ENCODE results near the gene SPATA21.
"Not testable (repeated sequence)": the region's sequence is repeated elsewhere in the genome, so short reads cannot be mapped to it uniquely, and the experiment has no call there.

The SPATA21 gene

DNA sequence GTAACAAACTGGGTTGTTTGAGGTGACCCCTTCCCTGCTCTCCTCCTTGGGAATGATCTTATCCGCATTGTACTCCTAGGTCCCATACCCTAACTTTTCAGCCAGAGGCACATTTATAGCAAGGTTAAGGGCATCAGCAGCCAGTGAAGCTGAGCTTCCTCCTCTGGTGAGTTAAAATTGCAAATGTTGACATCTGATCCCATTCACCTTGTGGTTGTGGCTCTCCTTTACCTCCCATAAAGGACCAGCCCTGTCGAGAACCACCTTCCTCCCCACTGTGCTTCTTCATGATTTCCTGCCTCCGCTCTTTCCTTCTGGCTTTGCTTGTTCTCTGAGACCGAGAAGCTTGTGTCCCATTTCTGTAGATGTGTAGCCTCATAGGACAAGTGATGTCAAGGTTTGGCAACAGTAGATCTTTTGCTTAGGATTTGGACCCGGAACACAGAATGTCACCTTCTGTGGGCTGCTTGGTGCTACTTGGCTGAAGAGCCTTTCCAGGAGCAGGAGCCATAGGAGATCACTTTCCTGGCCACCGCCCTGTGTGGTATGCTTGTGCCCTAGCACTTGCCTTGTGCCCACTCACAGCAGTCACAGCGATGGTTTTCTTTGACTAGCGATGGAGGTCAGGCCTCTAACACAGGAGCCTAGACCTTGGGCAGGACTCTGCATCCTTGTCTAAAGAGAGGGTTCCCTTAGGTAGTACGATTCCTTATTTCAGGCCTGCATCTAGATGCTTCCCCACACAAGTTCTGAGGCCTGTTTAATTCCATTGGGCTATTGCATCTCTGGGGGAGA is 51.4 kb downstream of the SPATA21 start:
- no peak for DNase-seq (ENCODE audit: low read depth, low spot score)

DNA sequence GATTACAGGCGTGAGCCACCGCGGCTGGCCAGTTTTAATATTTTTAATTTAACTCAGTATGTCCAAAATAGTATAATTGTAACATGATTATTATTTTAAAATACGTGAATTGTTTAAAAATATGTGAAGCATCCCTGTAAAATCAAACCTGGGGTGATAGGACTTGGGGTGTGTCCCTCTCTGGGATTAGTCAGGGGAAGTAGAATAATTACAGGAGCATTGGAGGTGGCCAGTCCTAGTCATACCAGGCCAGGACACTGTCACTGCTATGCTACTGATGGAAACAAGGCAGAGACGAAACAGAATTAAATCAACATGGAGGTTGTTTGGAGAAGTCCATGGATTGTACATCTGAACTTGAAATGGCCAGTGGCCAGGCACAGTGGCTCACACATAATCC is 53.3 kb downstream of the SPATA21 start:
- no peak for DNase-seq (ENCODE audit: low read depth, low spot score)

DNA sequence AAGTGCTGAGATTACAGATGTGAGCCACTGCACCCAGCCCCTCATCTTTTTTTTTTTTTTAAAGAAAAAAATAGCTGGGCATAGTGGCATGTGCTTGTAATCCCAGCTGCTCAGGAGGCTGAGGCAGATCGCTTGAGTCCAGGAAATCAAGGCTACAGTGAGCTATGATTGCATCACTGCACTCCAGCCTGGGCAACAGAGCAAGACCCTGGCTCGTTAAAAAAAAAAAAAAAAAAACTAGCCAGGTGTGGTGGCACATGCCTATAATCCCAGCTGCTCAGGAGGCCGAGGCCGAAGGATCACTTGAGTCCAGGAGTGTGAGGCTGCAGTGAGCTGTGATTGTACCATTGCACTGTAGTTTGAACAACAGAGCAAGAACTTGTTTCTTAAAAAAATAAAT is 56.4 kb downstream of the SPATA21 start:
- DNase-seq (ENCODE audit: low read depth, low spot score): no peak

DNA sequence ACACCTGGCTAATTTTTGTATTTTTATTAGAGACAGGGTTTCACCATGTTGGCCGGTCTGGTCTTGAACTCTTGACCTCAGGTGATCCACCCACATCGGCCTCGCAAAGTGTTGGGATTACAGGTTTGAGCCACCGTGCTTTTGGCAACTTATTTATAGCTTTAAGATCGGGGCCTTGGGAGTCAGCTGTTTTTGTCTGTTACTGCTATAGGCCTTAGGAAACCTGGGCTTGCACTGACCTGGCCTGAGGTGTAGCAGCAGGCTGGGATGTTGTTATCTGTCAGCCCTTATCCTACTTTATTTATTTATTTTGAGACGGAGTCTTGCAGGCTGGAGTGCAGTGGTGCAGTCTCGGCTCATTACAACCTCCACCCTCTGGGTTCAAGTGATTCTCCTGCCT is 58.8 kb downstream of the SPATA21 start:
- no peak for DNase-seq (ENCODE audit: low read depth, low spot score)

DNA sequence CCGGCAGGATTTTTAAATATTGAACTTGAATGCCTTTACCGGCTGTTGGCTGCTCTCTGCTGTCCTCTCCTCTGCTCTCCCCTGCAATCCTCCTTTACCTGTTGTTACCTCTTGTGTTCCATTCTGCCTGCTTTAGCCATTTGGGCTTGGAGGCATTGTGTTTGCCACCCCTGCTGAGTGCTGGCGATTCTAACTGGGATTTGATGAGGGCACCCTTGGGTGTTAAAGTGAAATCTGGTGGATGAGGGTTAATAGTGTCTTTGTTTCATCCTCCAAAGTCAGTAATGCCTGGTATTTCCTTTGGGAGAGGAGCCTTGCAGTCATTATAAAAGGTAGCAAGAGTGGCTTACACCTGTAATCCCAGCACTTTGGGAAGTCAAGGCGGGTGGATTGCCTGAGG is 60.3 kb downstream of the SPATA21 start:
- DNase-seq (ENCODE audit: low read depth, low spot score): no peak

DNA sequence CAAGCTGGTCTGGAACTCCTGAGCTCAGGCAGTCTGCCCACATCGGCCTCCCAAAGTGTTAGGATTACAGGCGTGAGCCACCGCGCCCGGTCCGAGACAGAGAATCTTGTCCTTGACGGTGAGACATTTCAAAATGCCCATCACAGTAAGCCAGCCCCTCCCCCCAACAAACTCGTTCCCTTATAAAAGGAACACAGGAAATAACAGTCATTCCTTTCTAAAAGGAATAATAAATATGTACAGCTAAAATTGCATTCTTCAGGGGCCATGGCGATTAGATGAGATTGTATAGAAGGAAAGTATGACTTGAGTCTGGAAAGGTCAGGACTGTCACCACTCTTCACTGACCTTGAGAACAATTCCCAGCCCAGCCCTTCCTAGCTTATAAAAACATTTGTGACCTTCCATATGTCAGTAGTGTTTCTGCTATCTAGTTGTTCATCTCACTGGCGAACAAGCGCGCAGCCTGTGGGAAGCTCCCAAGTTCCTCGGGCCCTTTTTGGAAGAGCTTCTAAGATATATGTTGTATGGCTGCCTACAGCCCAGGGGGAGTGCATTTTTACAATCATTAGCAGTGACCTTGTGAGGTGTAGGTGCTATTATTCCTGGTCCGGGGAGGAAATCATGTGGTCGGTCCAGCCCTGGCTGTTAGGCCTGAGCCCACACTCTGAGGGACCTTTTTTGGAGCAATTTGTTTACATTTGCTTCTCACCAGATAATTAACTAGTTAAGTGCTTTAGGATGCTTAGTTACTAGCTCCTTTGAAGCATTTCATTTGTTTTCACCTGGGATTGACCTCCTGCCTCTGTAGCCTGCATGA is 61.5 kb downstream of the SPATA21 start:
- peak; percentile 47 for DNase-seq (ENCODE audit: low read depth, low spot score)

DNA sequence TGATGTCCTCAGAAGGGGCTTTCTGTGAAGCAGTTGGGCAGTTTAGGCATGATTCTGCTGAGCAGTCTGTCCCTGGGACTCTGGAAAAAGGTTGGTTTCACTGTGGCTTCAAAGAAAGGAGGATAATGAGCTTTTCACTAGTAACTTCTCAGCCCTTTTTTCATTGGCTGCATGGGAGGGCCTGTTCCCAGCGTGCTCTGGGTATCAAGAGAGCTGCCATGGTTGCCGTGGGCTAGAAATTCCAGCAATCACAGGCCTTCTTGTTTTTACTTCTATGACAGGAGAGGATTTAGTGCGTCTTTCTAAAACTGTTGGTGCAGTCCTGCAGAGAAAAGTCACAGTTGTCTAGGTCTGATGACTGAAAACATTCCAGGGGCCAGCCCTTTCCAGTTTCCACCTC is 63.0 kb downstream of the SPATA21 start:
- no peak for DNase-seq (ENCODE audit: low read depth, low spot score)

DNA sequence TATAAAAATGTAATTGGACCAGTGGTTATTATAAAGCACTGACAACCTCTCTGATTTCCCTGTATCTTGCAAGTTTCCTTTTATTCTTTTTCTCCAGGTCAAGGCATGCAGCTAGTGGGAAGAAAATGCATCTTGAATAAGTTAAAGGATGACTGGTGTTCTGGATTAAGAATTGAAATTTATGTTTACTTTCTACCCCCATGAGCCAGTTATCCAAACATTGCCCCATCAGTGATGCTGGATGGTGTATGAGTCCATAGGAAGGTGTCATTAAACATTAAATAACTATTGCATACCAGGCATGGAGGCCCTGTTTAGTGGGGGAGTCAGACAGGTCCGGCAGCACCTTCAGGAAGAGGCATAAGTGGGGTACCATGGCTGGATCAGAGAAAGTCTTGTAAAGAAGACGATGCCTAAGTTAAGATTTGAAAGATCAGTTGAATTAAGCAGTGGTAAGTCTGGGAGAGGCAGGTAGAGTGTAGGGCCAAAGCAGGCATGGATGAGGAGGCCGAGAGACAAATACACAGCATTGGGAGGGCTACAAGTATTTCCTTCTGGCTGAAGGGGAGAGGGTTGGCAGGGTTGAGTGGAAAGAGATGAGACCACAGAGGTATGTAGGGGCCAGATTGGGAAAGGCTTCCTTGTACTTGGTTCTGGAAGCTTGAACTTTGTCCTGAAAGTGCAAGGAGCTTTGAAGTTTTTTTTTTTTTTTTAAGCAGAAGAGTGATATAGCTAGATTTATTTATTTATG is 64.5 kb downstream of the SPATA21 start:
- DNase-seq (ENCODE audit: low read depth, low spot score): no peak

DNA sequence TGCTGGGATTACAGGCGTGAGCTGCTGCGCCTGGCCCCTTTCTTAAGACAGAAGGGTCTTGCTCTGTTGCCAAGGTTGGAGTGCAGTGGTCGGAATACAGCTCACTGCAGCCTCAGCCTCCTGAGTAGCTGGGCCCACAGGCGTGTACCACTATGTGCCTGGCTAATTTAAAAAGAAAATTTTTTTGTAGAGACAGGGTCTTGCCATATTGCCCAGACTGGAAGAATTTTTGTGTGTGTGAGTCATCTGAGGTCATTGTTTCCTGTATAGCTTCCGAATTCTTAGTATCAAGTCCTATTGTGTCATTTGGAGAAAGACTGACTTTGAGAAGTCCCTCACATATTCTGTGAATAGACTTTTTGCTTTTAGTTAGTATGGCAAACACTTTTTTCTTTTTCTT is 65.5 kb downstream of the SPATA21 start:
- peak; percentile 26 for DNase-seq (ENCODE audit: low read depth, low spot score)

DNA sequence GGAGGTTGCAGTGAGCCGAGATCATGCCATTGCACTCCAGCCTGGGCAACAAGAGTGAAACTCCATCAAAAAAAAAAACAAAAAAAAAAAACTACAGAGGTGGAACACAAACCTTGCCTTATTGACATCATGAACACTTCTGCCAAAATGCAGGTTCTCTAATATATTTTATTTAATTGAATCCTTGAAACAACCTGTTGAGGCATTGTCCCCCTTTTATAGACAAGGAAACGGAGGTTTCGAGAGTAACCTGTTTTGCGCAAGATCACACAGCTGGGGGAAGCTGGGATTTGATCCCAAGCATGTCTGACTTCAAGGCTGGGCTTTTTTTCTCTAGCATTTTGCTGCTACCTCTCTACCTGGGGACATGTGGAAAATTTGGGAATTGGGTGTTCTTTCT is 67.4 kb downstream of the SPATA21 start:
- no peak for DNase-seq (ENCODE audit: low read depth, low spot score)

DNA sequence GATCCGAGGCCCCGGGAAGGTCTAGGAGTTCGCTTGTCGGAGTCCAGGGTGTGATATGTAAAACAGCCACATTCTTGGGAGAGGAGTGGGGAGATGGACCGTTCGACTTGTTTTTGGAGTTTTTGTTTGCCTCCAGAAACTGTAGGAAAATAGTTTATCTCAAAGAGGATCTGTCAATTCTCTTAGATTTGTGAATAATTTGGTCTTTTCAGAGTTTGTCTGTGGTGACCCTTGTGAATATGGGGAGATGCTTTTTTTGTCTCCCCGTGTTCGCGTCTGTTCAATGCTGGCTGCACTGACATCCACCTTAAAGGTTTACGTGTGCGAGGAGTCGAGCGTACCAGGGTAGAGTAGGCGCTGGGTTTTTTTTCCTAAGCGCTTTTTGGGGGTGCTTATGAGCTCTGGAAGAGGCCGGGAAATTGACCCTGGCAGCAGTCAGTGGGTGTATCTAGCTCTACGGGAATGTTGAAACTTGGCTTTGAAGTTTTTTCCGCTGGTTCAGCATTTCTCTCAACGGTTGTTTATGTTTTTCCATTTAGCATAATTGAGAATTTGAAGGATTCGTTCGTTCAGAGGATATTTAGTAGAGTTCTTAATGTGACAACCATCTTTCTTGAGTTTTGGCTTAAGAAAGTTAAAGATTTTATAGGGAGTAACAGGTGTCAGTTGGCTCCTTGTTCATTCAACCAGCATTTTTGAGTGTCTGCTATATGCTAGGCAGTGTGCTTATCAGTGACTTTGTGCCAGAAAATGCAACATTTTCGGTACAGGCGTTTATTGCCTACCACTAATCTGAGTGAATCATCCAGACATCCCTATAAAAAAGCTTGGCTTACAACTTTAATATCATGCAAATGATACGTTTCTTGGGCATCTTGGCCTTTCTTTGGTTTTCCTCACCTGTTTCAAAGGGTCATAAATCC is 69.0 kb downstream of the SPATA21 start:
- DNase-seq (ENCODE audit: low read depth, low spot score): peak; percentile 24

DNA sequence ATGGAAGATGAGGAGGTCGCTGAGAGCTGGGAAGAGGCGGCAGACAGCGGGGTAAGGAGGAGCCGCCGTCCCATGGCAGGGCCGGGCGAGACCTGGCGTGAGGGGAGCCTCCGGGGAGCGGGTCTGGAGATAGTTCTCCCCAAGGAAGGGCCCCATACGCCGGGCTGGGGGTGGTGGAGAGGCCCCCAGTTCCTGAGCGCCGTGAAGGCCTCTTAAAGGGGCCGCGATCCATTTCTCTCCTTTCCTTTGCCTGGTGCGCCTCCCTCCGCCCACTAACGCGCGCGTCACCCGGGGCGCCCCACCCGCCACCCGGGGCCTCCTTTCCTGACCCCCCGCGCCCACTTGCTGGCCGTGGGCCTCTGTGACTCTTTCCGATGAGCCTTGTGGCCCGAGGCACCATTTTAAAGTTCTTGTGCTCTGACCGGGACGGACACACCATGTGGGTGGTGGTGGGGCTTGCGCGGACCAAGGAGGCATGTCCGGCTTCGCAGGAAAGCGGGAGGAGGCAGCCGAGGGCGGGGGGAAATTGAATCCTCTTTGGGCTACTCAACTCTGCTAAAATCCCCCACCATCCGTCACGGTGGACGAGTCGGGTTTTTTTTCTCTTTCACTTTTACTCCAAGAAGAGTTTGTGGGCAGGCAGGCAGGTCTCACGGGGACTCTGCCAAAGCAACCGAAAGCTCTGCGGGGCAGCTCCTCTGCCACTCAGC is 69.8 kb downstream of the SPATA21 start:
- peak; percentile 92 for DNase-seq (ENCODE audit: low read depth, low spot score)

DNA sequence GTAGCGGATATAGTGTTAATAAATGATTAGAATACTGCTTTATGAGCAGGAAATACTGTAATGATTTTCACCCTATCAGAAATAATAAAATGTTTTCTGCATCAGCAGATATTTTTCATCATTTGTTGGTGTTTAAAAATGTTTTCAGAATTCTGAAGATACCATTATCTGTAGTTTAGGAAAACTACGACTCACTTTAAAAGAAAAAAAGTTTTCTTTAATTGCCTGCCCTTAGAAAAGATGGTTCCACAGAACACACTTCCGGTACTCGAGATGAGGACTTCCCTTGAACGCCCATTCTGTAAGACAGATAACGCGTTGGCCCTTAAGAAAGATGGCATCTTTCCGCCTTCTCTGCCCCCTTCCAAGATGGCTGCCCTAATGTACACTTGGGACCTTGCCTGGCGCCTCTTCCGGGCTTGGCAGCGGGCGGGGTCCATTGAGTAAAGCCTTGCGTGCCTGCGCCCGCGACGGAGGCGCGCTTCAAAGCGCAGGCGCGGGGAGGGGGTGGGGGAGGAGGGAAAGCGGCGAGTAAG is 70.4 kb downstream of the SPATA21 start, which contains the start of gene SZRD1:
Gene SZRD1 (plus strand): TSS at position 521 of the 536 bp plus-strand sequence. CDS start 16 bp downstream, outside the sequence.
- peak; percentile 100 for DNase-seq (ENCODE audit: low read depth, low spot score)

DNA sequence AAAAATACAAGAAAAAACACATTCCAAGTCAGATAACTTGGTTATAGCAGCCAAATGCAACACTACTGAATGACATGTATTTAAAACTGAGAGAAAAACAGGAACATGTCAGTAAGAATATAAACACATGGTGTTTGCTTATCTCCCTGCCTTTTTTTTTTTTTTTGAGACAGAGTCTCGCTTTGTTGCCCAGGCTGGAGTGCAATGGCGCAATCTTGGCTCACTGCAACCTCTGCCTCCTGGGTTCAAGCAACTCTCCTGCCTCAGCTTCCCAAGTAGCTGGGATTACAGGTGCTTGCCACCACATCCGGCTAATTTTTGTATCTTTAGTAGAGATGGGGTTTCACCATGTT is 72.1 kb downstream of the SPATA21 start:
- not testable (repeated sequence) for DNase-seq (ENCODE audit: low read depth, low spot score)

DNA sequence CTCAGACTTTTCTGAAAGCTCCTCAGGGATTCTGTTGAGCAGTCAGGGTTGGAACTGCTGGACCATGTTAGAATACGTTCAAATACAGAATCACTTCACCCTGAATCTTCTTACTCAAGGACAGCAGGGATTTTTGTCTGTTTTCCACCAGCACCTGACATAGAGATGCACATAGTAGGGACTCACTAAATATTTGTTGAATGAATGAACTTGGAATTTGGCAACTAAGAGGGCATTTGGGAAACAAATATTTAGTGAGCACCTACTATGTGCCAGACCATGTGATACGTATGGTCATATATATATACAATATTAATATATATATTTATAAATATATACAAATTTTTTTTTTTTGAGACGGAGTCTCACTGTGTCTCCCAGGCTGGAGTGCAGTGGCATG is 80.4 kb downstream of the SPATA21 start:
- no peak for DNase-seq (ENCODE audit: low read depth, low spot score)

DNA sequence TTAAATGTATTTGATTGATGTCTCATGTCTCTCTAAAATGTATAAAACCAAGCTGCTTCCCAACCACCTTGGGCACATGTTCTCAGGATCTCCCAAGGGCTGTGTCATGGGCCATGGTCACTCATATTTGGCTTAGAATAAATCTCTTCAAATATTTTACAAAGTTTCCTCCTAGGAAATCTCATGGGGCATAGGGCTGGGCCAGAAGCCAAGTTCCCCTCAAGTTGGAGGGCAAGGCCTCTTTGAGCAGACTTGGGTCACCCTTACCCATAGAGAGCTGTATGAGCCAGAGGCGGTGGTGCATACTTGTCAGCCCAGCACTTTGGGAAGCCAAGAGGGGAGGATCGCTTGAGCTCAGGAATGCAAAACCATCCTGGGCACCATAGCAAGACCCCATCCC is 82.6 kb downstream of the SPATA21 start:
- DNase-seq (ENCODE audit: low read depth, low spot score): no peak

DNA sequence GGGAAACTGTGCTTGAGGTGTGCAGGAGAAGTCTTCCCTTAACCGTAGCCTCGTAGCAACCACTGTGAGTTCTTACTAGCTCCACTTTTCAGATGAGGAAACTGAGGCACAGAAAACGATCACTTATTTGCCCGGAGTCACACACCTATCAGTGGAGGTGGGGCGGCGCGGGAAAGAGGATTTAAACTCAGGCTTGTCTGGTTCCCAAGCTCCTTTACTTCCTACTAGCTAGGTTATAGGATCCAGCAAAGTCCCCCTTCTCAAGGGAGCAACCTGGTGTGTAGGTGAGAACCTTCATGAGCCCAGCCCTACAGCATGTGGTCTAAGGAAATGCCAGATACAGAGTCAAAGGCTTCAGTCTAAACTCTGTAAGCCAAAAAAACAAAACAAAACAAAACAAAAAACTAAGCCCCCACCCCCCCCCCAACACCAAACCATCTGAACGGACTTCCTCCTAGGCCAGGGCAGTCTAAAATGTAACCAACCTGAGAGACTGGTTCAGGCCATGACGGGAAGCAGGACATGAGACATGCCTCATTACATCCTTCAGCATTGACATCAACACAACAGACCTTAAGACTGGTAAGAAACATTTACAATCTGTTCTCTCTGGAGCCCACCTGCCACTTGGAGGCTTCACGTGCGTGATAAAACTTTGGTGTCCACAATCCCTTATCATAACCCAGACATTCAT is 84.2 kb downstream of the SPATA21 start:
- no peak for DNase-seq (ENCODE audit: low read depth, low spot score)

DNA sequence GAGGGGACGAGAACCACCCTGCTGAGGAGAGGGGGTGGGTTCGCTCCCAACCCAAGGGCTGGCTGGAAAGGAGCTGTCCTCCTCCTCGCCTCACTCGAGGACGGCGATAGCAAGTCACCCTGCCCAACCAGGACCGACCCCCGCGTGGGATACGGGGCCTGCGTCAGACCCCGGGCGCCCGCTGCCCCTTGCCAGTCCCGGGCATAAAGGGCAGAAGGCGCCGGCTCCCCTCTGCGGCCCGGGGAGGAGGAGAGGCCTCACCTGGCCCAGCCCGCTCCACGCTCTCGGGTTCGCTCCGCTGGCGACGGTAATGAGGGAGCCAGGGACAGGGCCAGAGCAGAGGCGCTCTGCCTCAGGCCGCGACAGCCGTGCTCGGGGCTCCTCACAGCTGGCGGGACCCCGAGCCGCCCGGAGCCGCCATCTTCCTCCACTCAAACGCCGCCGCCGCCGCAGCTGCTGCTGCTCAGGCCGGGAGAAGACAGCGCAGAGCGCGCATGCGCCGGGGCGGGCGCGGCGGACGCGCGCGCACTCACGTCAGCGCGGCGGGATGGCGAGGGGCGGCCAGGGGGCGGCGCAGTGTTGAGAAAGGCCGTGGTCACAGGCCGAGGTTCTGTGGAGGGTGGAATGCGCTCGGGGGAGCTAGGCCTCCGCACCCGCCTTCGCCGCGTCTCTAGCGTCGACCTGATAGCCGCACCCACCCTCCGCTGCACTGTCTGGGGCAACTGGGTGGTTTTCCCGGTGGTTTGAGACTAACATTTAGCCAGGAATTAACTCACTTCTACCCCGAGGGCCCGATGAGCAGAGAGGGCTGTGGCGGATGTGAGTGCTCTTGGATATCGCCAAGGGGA is 85.0 kb downstream of the SPATA21 start, which contains the start of gene FBXO42:
Gene FBXO42 (minus strand): TSS at position 487 of the 848 bp plus-strand sequence. CDS start 37,062 bp downstream, outside the sequence.
- peak; percentile 99 for DNase-seq (ENCODE audit: low read depth, low spot score)

All from astrocyte of the hippocampus (primary cell).